MG63 (cell line): ENCODE results near the gene GPD1. TPM values are rescaled to one million over a fixed set of nuclear protein-coding genes. Genes with fewer than 3 reads are reported as not detected.
"Not testable (repeated sequence)": the region's sequence is repeated elsewhere in the genome, so short reads cannot be mapped to it uniquely, and the experiment has no call there.

ENCODE experiments used
- DNase-seq: peaks from one replicate; pipeline ENCODE4 v3.0.0-alpha.2; 2020
- H3K27me3 ChIP-seq: fragments of 250-450 bp; sonication (Bioruptor Pico); 2 replicates; pipeline ENCODE4 v1.5.1; 2020; ENCODE audit warnings: mild to moderate bottlenecking, moderate library complexity
- H3K36me3 ChIP-seq: fragments of 250-450 bp; sonication (Bioruptor Pico); 2 replicates; pipeline ENCODE4 v1.5.1; 2020; ENCODE audit warnings: mild to moderate bottlenecking, moderate library complexity
- H3K4me3 ChIP-seq: fragments of 250-450 bp; sonication (Bioruptor Pico); 2 replicates; pipeline ENCODE4 v1.5.1; 2020; ENCODE audit warnings: mild to moderate bottlenecking, moderate library complexity
- H3K9me3 ChIP-seq: fragments of 250-450 bp; sonication (Bioruptor Pico); 2 replicates; pipeline ENCODE4 v1.5.1; 2020; ENCODE audit warnings: mild to moderate bottlenecking, moderate library complexity
- total RNA-seq: library from RNA; depleted of rRNA; stranded (reverse); fragments of >200 nt; shearing (Covaris generic); gene quantifications from 2 replicates; pipeline ENCODE4 v1.2.3, GENCODE V29; 2014; ENCODE audit warnings: low replicate concordance; rRNA removed

Gene GPD1
- total RNA-seq, 1 experiment from 2014 or later, result not detected

DNA sequence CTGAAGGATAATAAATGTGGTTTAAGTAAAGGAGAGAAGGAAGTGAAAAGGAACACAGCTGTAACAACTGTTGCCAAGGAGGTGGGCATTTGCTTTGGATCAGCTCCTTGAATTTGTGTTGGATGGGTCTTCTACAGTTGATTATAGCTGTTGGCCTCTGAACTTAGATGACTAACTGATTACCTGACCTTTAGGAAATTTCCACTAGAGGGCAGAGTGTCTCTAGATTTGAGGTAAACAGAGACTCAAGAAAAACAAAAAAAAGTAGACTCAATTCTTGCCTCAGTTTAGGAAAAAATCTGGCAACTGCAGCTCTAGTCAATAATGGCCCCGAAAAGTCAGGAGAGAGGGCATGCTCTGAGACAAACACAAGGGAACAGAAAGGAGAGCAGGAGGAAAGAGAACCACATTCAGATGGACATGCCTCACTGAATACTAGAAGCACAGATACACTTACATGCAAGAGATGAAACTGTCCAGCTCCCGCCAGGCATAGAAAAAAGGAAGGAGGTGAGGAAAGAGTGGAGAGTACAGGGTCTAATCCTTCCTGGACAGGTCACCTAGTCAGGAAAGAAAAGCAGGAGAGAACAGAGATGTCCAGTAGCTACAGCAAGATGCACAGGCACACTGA is 28.8 kb downstream of the GPD1 start:
- no peak for DNase-seq
- Histone ChIP-seq H3K9me3 (no peaks in the 10 kb centered on the region), H3K36me3 (peaks cover 55% of the 10 kb centered on the region), H3K4me3 (no peak overlapping the region), H3K27me3 (no peaks in the 10 kb centered on the region)

DNA sequence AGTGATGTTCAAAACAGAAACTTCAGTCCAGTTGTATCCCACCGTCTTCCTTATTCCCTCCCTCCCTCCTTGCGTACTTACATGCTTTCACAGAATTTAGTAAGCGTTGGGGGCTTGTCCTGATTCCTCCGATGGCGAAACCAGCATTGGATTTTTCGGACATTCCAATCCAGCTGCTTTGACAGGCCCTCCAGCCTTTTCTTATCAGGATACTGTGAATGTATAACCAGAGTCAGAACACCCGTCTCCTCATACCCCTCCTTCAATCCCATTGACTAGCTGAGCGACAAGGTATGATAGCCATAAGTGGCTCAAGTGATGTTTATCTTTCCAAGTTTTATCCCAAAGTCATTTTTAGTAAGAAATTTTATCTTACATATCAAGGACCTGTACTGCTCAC is 39.2 kb downstream of the GPD1 start:
- DNase-seq, result no peak
- Histone ChIP-seq H3K27me3 (no peaks in the 10 kb centered on the region), H3K36me3 (peaks cover 23% of the 10 kb centered on the region), H3K4me3 (no peak overlapping the region), H3K9me3 (no peaks in the 10 kb centered on the region)

DNA sequence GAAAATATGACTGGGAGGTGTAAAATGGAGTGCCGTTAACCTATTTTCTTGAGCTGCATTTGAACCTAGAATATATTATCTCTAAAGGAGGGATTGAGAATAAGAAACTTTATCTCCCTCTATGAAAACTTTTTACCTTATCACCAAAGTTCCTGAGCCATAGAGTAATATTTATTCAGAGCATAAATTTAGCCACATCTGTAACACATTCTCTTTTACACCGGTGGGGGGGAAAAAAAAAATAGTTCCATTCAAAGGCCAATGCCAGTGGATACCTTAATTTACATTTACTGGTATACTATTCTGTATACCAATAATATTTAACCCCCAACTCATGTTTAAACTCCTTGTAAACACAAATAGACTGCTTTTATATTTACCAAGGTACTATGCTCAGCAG is 41.6 kb downstream of the GPD1 start:
- no peak for DNase-seq
- no peaks in the 10 kb centered on the region for H3K9me3 ChIP-seq
- H3K4me3 ChIP-seq, result no peak overlapping the region
- H3K27me3 ChIP-seq, result no peaks in the 10 kb centered on the region
- peaks cover 6% of the 10 kb centered on the region; the same call in 1 of the 2 replicates for H3K36me3 ChIP-seq

DNA sequence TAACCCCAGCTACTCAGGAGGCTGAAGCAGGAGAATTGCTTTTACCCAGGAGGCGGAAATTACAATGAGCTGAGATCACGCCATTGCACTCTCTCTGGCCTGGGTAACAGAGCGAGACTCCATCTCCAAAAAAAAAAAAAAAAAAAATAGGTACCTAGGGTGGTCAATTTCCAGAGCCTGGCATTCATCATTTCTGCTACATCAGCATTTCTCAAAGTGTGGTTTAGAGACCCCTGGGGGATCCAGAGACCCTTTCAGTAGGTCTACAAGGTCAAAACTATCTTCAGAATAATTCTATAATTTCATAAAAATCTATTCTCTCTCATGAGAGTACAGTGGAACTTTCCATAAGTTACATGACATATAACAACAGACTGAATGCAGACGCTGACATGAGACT is 43.5 kb downstream of the GPD1 start:
- no peaks in the 10 kb centered on the region for H3K9me3 ChIP-seq
- H3K36me3 ChIP-seq, result peaks cover 2% of the 10 kb centered on the region; the same call in 1 of the 2 replicates
- H3K4me3 ChIP-seq, result no peak overlapping the region
- no peak for DNase-seq
- H3K27me3 ChIP-seq, result no peaks in the 10 kb centered on the region

DNA sequence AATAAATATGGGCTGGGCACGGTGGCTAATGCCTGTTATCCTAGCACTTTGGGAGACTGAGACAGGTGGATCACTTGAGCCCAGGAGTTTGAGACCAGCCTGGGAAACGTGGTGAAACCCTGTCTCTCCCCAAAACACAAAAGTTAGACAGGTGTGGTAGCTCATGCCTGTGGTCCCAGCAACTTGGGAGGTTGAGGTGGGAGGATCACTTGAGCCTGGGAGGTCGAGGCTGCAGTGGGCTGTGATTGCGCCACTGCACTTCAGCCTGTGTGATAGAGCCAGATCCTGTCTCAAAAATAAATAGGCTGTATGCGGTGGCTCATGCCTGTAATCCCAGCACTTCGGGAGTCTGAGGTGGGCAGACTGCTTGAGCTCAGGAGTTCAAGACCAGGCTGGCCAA is 44.2 kb downstream of the GPD1 start:
- H3K27me3 ChIP-seq, DNase-seq, H3K36me3 ChIP-seq, H3K4me3 ChIP-seq, H3K9me3 ChIP-seq: not testable (repeated sequence)

DNA sequence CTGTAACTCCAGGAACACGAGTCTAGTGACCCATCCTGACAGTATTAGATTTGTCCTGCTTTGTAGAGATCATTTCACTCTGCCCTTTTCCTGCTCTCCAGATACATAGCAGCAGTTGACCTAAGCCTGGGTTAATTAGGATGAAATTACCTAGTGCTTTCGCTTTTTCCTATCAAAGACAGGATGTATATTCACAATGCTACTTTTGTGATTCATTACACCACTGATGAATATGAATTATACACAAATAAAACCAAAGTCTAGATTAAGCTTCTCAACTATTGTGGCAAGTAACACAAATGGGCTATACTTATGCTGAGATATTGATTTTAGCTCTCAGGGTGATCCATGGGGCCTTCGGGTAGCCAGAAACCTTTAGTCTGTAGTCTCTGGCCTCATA is 45.5 kb downstream of the GPD1 start:
- no peak for DNase-seq
- H3K36me3 ChIP-seq, result no peaks in the 10 kb centered on the region; the same call in 1 of the 2 replicates
- H3K27me3 ChIP-seq, result no peaks in the 10 kb centered on the region
- H3K4me3 ChIP-seq, result no peak overlapping the region
- no peaks in the 10 kb centered on the region for H3K9me3 ChIP-seq

DNA sequence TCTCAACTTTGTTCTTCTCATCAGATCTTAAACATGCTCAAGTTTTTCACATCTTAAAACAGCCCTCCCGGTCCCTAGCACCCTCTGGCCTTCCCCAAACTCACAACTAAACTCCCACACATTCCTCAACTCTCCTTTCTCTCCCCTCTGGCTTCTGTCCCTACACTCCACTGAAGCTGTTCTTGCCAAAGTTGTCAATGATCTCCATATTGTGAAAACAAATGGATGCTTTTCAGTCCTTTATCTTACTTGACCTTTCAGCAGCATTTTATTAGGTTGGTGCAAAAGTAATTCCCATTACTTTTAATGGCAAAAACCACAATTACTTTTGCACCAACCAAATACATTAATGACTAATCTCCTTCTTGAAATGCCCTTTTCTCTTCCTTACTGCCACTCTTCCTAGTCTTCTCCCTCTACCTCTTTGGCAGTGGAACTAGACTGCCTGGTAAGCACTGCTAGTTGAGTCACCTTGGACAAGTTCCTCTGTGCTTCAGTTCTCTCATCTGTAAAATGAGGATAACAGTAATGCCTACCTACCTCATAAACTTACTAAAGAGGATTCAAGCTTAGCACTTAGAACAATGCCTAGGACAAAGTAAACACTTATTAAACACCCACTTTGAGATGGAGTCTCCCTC is 47.4 kb downstream of the GPD1 start:
- no peaks in the 10 kb centered on the region for H3K9me3 ChIP-seq
- H3K27me3 ChIP-seq, result no peaks in the 10 kb centered on the region
- DNase-seq, result no peak
- no peak overlapping the region for H3K4me3 ChIP-seq
- H3K36me3 ChIP-seq, result no peaks in the 10 kb centered on the region; the same call in 1 of the 2 replicates

DNA sequence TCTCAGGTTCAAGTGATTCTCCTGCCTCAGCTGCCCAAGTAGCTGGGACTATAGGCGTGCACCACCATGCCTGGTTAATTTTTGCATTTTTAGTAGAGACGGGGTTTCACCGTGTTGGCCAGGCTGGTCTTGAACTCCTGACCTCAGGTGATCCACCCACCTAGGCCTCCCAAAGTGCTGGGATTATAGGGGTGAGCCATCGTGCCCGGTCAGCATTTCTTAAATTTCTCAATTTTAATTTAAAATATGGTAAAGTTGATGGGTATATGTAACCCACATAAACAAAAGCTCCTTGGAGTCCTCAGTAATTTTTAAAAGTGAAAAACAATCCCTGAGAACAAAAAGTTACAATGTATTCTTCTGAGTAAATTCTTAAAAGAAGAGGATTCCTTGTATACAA is 51.1 kb downstream of the GPD1 start:
- not testable (repeated sequence) for H3K9me3 ChIP-seq, H3K4me3 ChIP-seq, DNase-seq, H3K27me3 ChIP-seq, H3K36me3 ChIP-seq

DNA sequence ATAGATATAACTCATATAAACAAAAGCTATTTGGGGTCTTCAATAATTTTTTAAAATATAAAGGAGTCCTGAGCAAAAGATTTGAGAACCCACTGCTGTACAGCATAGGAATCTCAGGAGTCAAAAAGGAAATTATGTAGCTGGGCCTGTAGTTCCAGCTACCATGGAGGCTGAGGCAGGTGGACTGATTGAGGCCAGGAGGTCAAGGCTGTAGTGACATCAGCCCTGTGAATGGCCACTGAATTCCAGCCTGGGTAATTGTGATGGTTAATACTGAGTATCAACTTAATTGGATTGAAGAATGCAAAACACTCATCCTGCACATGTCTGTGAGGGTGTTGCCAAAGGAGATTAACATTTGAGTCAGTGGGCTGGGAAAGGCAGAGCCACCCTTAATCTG is 52.8 kb downstream of the GPD1 start:
- DNase-seq, result no peak
- Histone ChIP-seq H3K4me3 (no peak overlapping the region), H3K9me3 (no peaks in the 10 kb centered on the region), H3K36me3 (no peaks in the 10 kb centered on the region; the same call in 1 of the 2 replicates), H3K27me3 (no peaks in the 10 kb centered on the region)

DNA sequence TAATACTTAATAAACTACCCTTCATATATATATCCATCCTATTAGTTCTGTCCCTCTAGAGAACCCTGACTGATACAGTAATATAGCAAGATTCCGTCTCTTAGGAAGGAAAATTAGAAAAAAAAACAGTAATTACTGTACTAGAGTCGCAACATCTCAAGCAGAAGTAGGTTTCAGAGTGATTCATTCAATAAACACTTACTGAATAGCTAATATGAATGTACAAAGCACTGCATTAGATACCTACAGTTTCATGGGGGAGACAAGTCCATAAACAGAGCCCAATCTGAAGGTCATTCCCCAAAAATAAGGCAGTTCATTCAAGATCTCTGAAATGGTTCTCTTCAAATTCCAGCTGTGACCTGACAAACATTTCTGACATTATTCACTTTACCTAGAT is 53.5 kb downstream of the GPD1 start:
- DNase-seq, result no peak
- H3K4me3 ChIP-seq, result no peak overlapping the region
- no peaks in the 10 kb centered on the region for H3K27me3 ChIP-seq
- H3K36me3 ChIP-seq, result no peaks in the 10 kb centered on the region; the same call in 1 of the 2 replicates
- no peaks in the 10 kb centered on the region for H3K9me3 ChIP-seq

DNA sequence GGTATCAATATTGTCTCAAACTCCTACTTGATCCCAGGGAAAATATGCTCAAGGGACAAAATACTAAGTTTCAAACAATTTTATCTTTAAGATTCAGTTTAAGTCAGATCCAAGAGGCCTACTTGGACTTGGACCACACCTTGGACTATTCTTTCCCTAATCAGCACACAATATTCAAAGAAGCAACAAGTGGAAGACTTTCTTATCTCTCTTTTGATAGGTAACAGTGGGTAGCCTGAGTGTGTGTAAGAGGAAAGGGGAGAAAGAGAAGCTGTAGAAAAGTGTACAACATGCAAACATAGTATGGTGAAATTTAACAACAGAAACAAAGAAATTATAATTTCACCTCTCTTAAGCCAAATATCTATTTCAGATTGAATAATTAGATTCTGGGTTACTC is 56.8 kb downstream of the GPD1 start:
- no peaks in the 10 kb centered on the region for H3K27me3 ChIP-seq
- DNase-seq, result no peak
- no peaks in the 10 kb centered on the region; the same call in 1 of the 2 replicates for H3K36me3 ChIP-seq
- no peaks in the 10 kb centered on the region for H3K9me3 ChIP-seq
- H3K4me3 ChIP-seq, result no peak overlapping the region

Other genes starting within 250 kb of the GPD1 start
- not detected in 2 replicates for gene FAIM2, start 200.1 kb upstream of the GPD1 start, total RNA-seq
- gene AQP2, start 153.3 kb upstream of the GPD1 start, total RNA-seq, result not detected in 2 replicates
- not detected in 2 replicates for gene AQP5, start 142.1 kb upstream of the GPD1 start, total RNA-seq
- not detected in 2 replicates for gene AQP6, start 131.1 kb upstream of the GPD1 start, total RNA-seq
- gene RACGAP1, start 78.5 kb upstream of the GPD1 start, total RNA-seq, result 157 and 166 TPM in 2 replicates
- gene ASIC1, start 46.4 kb upstream of the GPD1 start, total RNA-seq, result 1.5 and 1.7 TPM in 2 replicates
- 26.0 and 36.1 TPM in 2 replicates for gene SMARCD1, start 18.7 kb upstream of the GPD1 start, total RNA-seq
- 20.1 and 39.3 TPM in 2 replicates for gene COX14, start 8.2 kb downstream of the GPD1 start, total RNA-seq
- gene CERS5, start 63.4 kb downstream of the GPD1 start, total RNA-seq, result 38.6 and 40.3 TPM in 2 replicates
- 116 and 240 TPM in 2 replicates for gene LIMA1, start 179.5 kb downstream of the GPD1 start, total RNA-seq